ENCODE data around the gene MYL6. TPM values are rescaled to one million over a fixed set of nuclear protein-coding genes. Genes with fewer than 3 reads are reported as not detected.

MYL6 gene
- total and polyA plus RNA-seq, 9 of the 15 experiments (the other 6 are each of a cell fraction or from before 2014, with no cell fraction given): 557 to 1,664 (median 958) TPM

- TF ChIP-seq REST (IDR thresholded peaks at IDR 0.05; ENCODE audit: borderline replicate concordance): no peak
- TF ChIP-seq REST (CRISPR knock-in tag; IDR thresholded peaks at IDR 0.05; ENCODE audit: low read depth): peak; percentile 42; the same call in 1 of the 2 replicates
- no peak for TF ChIP-seq MAFK (IDR thresholded peaks at IDR 0.05; ENCODE audit: low read length)
- TF ChIP-seq SNRNP70 (optimal IDR thresholded peaks at IDR 0.05; ENCODE audit: low read depth, low read length): no peak
- peak; percentile 98 for TF ChIP-seq JUN (IDR thresholded peaks at IDR 0.05; ENCODE audit: borderline replicate concordance, low read depth, low read length)
- TF ChIP-seq JUN (CRISPR knock-in tag; IDR thresholded peaks at IDR 0.05; ENCODE audit: borderline replicate concordance): no peak
- peak; percentile 37 to 90; a peak in 3 of 4 replicates for TF ChIP-seq SIN3A (IDR thresholded peaks at IDR 0.05; ENCODE audit: borderline replicate concordance in 2 of 2, control insufficient read depth in 1 of 2, low read depth in 2 of 2, low read length in 2 of 2)
- no peak for TF ChIP-seq CBX5 (IDR thresholded peaks at IDR 0.05; ENCODE audit: borderline replicate concordance, low read depth)
- peak; percentile 30 for TF ChIP-seq SP2 (IDR thresholded peaks at IDR 0.05; ENCODE audit: extremely low read depth, low read depth, low read length, poor library complexity, severe bottlenecking)
- TF ChIP-seq SAFB (IDR thresholded peaks at IDR 0.05; ENCODE audit: borderline replicate concordance, low read depth, low read length): no peak
- TF ChIP-seq ARNT (IDR thresholded peaks at IDR 0.05): 0 out of 4 replicates have a peak, but pooled peaks of 1 of the 2 experiments have one; percentile 11
- no peak for TF ChIP-seq SMARCE1 (IDR thresholded peaks at IDR 0.05)
- peak; percentile 76 for TF ChIP-seq KDM5B (IDR thresholded peaks at IDR 0.05; ENCODE audit: insufficient replicate concordance, low read depth, low read length)
- TF ChIP-seq ETV5 (CRISPR knock-in tag; IDR thresholded peaks at IDR 0.05; ENCODE audit: low read depth): no peak; the same call in none of the 2 replicates
- TF ChIP-seq ZNF274 (IDR thresholded peaks at IDR 0.05; ENCODE audit: borderline replicate concordance, low read depth, low read length): no peak
- TF ChIP-seq NCOR1 (IDR thresholded peaks at IDR 0.05): no peak
- TF ChIP-seq PRPF4 (IDR thresholded peaks at IDR 0.05; ENCODE audit: insufficient read depth, low read depth, low read length, poor library complexity, severe bottlenecking): no peak
- no peak for TF ChIP-seq ZNF224 (CRISPR knock-in tag; IDR thresholded peaks at IDR 0.05)
- TF ChIP-seq MAX (CRISPR knock-in tag; IDR thresholded peaks at IDR 0.05): peak; percentile 73
- no peak for TF ChIP-seq SMAD4 (CRISPR knock-in tag; conservative IDR thresholded peaks at IDR 0.05)
These were observed 30.1 kb upstream of the MYL6 start, which contains the start of gene ESYT1 (continued) for GRCh38 chr12:56127888-56128669.

Data from K562 (cell line).